Kidney (tissue), 14 donors: ENCODE data around the gene DNMBP. TPM values are rescaled to one million over a fixed set of nuclear protein-coding genes. Genes with fewer than 3 reads are reported as not detected.

ENCODE experiments used
- DNase-seq, 5 donors: peaks; one replicate each; pipeline ENCODE4 v3.0.0-alpha.2; 2013 to 2020
- FAIRE-seq: peaks from 2 replicates; lab custom pipeline; 2012; peaks lifted over from hg19 to GRCh38; lab: Jason Lieb, UNC
- H3K27ac ChIP-seq, 2 donors: one replicate each; pipeline ENCODE4 v1.7.0; 2013; ENCODE audit warnings: low read depth in 2 of 2, low read length in 2 of 2, inconsistent platforms in 1 of 2
- H3K27me3 ChIP-seq: one replicate; pipeline ENCODE4 v1.7.1; 2013; ENCODE audit warnings: low read length, inconsistent platforms; ENCODE audit not compliant: control insufficient read depth, insufficient read depth
- H3K36me3 ChIP-seq, 3 donors: one replicate each; pipeline versions ENCODE4 v1.7.0 to v1.7.1; 2013; ENCODE audit warnings: low read length in 3 of 3, control low read depth in 1 of 3, inconsistent platforms in 1 of 3; ENCODE audit not compliant: insufficient read depth in 3 of 3, control insufficient read depth in 2 of 3
- H3K4me1 ChIP-seq, 3 donors: one replicate each; pipeline versions ENCODE4 v1.7.0 to v1.7.1; 2013; ENCODE audit warnings: low read length in 3 of 3, inconsistent platforms in 1 of 3, low read depth in 1 of 3; ENCODE audit not compliant: control insufficient read depth in 2 of 3, insufficient read depth in 2 of 3
- H3K4me3 ChIP-seq, 3 donors: one replicate each; pipeline versions ENCODE4 v1.7.0 to v1.8.1; 2013; ENCODE audit warnings: low read length in 3 of 3, control low read depth in 1 of 3, inconsistent platforms in 1 of 3
- H3K9ac ChIP-seq, 3 donors: one replicate each; pipeline versions ENCODE4 v1.7.0 to v1.7.1; 2013; ENCODE audit warnings: low read length in 3 of 3, control low read depth in 1 of 3, inconsistent platforms in 1 of 3
- H3K9me3 ChIP-seq, 3 donors: one replicate each; pipeline versions ENCODE4 v1.7.0 to v1.7.1; 2013; ENCODE audit warnings: low read length in 3 of 3, control low read depth in 1 of 3, inconsistent platforms in 1 of 3; ENCODE audit not compliant: control insufficient read depth in 2 of 3, insufficient read depth in 1 of 3
- intact Hi-C: fragments of 100-400 bp; cut with DNase I; formaldehyde crosslinking; loops from one replicate; pipeline ENCODE4 v1.11.1; 2022
- polyA plus RNA-seq: library from polyadenylated mRNA; stranded (reverse); fragments of 350-450 nt; fragmentation: Illumina TruSeq; extraction: RNeasy Lipid Tissue Mini Kit (QIAGEN cat#74804); gene quantifications from one replicate; pipeline ENCODE4 v1.2.3, GENCODE V29; 2014; ENCODE audit warnings: low read depth, low replicate concordance; ENCODE audit not compliant: insufficient read depth
- total RNA-seq: library from RNA; stranded (reverse); fragmentation: NEBNext Ultra II Directional; extraction: Animal tissue kit (Norgen Biotek cat#: 25700); gene quantifications from one replicate; pipeline ENCODE4 v1.2.1, GENCODE V29; 2021
- TF ChIP-seq, protein P1 (sequence below): IDR thresholded peaks from 3 replicates; pipeline ENCODE4 v1.5.1; 2012; ENCODE audit warnings: mild to moderate bottlenecking, moderate library complexity, borderline replicate concordance; ENCODE audit not compliant: insufficient read depth; ENCODE audit errors: extremely low read depth
- donor health status: control.
- donor health status: control.
- donor health status: control.
- donor health status: control.
- donor health status: control.
- donor health status: DM: yes; HTN: yes; CAD: no.
- donor health status: Normal renal cell carcinoma (clear cell type).

DNMBP gene
- total and polyA plus RNA-seq, 2 donors from 2014 or later, result 11.6 to 23.7 TPM

DNA sequence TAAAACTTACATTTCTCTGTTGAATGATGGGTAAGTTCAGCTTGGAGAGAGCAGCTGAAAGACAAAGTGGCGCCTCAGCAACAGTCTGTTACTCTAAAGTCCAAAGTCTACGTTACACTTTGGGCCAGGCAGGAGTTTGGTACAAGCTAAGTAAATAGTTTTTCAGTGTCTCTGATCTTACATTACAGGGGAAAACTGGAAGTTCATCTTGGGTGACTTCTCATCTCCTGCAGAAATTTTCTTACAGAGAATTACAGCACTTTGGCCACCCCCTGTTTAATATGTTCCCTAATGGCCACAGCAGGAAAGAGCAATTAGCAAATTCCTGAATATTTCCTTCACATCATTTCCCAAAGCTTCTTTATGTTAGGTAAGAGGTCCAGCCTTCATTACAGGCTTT, 160.2 kb downstream of the DNMBP start:
- no peak overlapping the region for H3K4me3 ChIP-seq
- TF ChIP-seq, protein P1, sequence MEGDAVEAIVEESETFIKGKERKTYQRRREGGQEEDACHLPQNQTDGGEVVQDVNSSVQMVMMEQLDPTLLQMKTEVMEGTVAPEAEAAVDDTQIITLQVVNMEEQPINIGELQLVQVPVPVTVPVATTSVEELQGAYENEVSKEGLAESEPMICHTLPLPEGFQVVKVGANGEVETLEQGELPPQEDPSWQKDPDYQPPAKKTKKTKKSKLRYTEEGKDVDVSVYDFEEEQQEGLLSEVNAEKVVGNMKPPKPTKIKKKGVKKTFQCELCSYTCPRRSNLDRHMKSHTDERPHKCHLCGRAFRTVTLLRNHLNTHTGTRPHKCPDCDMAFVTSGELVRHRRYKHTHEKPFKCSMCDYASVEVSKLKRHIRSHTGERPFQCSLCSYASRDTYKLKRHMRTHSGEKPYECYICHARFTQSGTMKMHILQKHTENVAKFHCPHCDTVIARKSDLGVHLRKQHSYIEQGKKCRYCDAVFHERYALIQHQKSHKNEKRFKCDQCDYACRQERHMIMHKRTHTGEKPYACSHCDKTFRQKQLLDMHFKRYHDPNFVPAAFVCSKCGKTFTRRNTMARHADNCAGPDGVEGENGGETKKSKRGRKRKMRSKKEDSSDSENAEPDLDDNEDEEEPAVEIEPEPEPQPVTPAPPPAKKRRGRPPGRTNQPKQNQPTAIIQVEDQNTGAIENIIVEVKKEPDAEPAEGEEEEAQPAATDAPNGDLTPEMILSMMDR, result no peak
- H3K9ac ChIP-seq, result no peak overlapping the region
- peak in 2 of 5 donors; percentile 13 to 30 for DNase-seq
- H3K27me3 ChIP-seq, result no peaks in the 10 kb centered on the region
- FAIRE-seq, result no peak
- no peaks in the 10 kb centered on the region for H3K9me3 ChIP-seq
- peaks cover 0 to 34% (median 7%) of the 10 kb centered on the region in 3 donors for H3K36me3 ChIP-seq
- H3K4me1 ChIP-seq, result peaks cover 0 to 3% (median 3%) of the 10 kb centered on the region in 3 donors
- H3K27ac ChIP-seq, result no peak overlapping the region
- intact Hi-C loops, result no loop called here

DNA sequence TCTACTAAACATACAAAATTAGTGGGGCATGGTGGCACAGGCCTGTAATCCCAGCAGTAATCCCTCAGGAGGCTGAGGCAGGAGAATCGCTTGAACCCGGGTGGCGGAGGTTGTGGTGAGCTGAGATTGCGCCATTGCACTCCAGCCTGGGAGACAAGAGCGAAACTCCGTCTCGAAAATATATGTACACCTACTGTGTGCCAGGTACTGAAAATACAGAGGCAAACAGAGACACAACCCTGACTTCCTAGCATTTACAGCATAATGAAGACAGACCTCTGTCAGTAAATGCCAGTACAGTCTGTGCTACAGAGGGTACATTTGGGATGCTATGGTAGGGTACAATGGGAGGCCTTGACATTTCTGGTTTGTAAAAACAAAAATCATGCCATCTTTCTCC, 160.7 kb downstream of the DNMBP start:
- no peaks in the 10 kb centered on the region for H3K27me3 ChIP-seq
- H3K4me1 ChIP-seq, result peaks cover 0 to 3% (median 3%) of the 10 kb centered on the region in 3 donors
- no peaks in the 10 kb centered on the region for H3K9me3 ChIP-seq
- TF ChIP-seq, protein P1, result no peak
- H3K4me3 ChIP-seq, result no peak overlapping the region
- no peak overlapping the region for H3K27ac ChIP-seq
- H3K36me3 ChIP-seq, result peaks cover 0 to 38% (median 8%) of the 10 kb centered on the region in 3 donors
- H3K9ac ChIP-seq, result no peak overlapping the region
- FAIRE-seq (no peak), DNase-seq (no peak)
- intact Hi-C loops, result no loop called here

DNA sequence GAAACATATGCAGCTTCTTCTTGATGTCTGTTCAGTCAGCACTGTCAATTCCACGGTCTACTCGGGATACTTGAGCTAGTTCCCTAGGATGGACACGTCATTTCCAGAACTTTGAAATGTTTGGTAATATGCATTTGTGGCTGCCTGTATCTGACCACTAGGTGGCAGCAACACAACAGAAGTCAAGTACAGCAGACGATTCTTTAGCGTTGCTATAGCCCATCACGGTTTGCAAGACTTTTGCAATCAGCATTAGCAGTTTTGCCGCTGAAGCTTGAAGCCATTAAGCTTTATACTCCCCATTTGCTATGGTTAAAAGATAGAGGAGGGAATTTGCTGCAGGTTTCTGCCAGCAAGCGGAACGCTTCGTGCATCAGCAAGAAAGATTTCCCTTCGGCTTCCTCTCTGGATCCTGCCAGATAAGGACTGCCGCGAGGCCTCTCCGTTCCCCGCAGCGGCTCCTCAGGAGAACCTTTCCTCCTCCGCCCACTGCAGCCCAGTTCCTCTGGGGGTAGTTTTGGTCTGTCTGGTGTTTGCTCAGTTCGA, 163.8 kb downstream of the DNMBP start:
- TF ChIP-seq, protein P1, result peak; percentile 98
- Histone ChIP-seq H3K4me3 (peak overlapping the region; percentile 43 to 53 (median 48)), H3K4me1 (peaks cover 0 to 3% (median 3%) of the 10 kb centered on the region in 3 donors), H3K9me3 (no peaks in the 10 kb centered on the region), H3K27me3 (no peaks in the 10 kb centered on the region), H3K9ac (peak overlapping the region in 2 of 3 donors; percentile 21 to 27), H3K27ac (no peak overlapping the region), H3K36me3 (peaks cover 0 to 42% (median 11%) of the 10 kb centered on the region in 3 donors)
- peak in 4 of 5 donors; percentile 80 to 95 (median 88) for DNase-seq
- intact Hi-C loops, result no loop called here
- peak; percentile 67 for FAIRE-seq
